Fibroblast of mammary gland (primary cell): ENCODE measurements around the gene SFI1.

Experiments
- DNase-seq: peaks from one replicate; pipeline ENCODE4 v3.0.0-alpha.2; 2010; ENCODE audit warnings: low read depth
- H3K4me3 ChIP-seq: 2 replicates; pipeline ENCODE4 v1.5.1; 2011; ENCODE audit warnings: low read depth, mild to moderate bottlenecking, low read length, moderate library complexity; ENCODE audit not compliant: control insufficient read depth
- TF ChIP-seq, protein P1 (sequence below): conservative IDR thresholded peaks from 2 replicates; pipeline ENCODE4 v1.5.1; 2011; ENCODE audit warnings: low read depth, low read length, inconsistent platforms; ENCODE audit not compliant: control insufficient read depth, insufficient read depth

The SFI1 gene

GRCh38 chr22:31637447-31637890, 141.1 kb downstream of the SFI1 start:
- peak; percentile 28 for DNase-seq

GRCh38 chr22:31637891-31638618, 141.7 kb downstream of the SFI1 start:
- no peak overlapping the region for H3K4me3 ChIP-seq
- DNase-seq = peak; percentile 51
- TF ChIP-seq, protein P1, sequence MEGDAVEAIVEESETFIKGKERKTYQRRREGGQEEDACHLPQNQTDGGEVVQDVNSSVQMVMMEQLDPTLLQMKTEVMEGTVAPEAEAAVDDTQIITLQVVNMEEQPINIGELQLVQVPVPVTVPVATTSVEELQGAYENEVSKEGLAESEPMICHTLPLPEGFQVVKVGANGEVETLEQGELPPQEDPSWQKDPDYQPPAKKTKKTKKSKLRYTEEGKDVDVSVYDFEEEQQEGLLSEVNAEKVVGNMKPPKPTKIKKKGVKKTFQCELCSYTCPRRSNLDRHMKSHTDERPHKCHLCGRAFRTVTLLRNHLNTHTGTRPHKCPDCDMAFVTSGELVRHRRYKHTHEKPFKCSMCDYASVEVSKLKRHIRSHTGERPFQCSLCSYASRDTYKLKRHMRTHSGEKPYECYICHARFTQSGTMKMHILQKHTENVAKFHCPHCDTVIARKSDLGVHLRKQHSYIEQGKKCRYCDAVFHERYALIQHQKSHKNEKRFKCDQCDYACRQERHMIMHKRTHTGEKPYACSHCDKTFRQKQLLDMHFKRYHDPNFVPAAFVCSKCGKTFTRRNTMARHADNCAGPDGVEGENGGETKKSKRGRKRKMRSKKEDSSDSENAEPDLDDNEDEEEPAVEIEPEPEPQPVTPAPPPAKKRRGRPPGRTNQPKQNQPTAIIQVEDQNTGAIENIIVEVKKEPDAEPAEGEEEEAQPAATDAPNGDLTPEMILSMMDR = no peak

More at GRCh38 chr22:31637447-31637890, 141.1 kb downstream of the SFI1 start:
- H3K4me3 ChIP-seq = no peak overlapping the region
- TF ChIP-seq, protein P1 = no peak

DNA sequence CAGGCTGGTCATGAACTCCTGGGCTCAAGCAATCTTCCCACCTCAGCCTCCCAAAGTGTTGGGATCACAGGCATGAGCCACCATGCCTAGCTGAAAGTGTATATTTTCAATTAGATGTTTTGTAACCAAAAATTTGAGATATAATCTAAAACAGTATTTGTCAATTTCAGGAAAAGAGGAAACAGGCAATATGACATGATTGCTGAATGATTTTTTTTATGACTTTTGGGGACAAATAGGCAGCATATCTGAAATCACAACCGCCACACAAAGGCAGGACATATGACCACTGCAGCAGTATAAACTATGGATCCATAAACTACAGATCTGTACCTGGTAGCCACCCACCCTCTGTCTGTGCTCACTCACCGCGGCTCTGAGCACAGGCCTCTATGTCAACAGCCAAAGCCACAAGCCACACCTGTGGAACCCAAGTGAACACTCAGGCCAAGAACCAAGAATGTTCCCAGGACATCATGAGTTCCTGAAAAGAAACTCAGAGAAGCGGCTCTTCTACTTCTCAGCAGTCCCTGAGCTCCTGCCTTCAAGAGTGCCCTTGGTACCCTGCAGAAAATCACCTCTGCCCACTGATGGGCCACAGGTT, 143.2 kb downstream of the SFI1 start:
- no peak for DNase-seq
- TF ChIP-seq, protein P1 = no peak
- no peak overlapping the region for H3K4me3 ChIP-seq

DNA sequence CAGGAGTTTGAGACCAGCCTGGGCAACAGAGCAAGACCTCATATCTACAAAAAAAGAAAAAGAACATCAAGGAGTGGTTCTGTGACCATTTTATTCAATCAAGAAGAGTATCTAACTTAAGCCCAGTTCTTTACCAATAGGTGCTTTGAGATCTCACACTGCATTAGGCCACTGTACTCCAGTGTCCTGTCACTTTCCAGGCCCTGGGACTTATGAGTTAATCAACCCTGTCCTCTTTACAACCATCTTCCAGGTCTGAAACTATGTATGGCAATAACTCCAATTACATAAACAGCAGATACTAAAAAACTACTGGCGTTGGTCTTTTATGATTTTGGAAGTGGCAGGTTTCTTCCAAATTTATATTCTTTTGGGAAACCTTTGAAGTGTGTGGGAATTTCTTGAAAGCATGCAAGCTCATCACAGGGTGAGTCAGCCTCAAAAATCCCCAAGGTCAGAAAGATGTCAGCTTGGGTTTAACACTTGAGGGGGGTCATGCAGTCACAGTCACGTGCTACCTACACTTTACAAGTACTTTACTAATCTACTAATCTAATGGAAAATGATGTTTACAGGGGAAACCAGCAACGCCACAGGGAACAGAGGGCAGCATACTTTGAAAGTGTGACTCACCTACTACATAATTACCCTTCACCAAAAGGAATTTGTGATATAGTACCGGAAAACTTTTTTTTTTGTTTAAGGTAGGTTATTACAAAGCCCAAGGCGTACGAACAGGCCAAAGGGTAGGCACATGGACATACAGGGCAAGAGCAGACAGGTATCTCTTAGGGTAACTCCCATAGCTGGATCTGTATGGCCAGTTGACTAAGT, 150.1 kb downstream of the SFI1 start:
- TF ChIP-seq, protein P1 = no peak
- H3K4me3 ChIP-seq = no peak overlapping the region
- DNase-seq = peak; percentile 97

GRCh38 chr22:31647066-31647465, 150.7 kb downstream of the SFI1 start:
- TF ChIP-seq, protein P1 = no peak
- H3K4me3 ChIP-seq = no peak overlapping the region
- no peak for DNase-seq

DNA sequence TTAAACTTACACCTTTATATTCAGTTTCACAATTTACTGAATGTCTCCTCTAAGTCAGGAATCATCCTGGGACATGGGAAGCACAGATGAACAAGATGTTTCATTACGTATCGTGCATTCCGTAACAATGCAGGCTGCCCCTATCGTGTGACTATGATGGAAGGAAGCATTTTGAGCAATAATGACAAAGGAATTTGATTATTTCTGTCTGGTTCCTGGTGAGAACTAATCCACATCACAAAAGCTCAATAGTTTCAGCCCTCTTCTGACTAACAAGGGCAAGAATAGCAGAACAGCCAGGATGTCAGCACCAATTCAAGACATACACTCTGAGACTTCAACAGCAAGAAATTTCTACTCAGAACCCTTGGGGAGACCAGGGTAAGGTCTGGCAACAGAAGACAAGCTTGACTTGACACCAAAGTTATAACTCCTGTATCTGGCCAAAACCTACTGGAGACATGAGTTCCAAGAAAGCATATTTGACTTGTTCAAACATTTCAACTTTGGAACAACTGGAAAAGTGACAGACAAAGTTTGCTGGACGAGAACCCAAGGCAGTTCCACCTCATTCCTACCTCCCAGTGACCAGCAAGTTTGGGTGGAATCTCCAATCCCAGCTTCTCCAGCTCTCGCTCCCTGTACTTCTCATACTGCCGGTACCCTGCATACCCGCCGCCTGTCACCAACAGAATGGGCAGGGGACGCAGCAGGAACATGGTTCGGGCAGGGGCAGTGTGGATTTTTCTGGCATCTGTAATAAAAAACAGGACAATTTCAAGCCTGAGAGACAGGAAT, 151.4 kb downstream of the SFI1 start:
- no peak overlapping the region for H3K4me3 ChIP-seq
- DNase-seq = peak; percentile 90
- TF ChIP-seq, protein P1 = no peak
